Transverse colon (tissue), 4 donors: ENCODE results near the gene EEIG1.

Experiments
- EP300 ChIP-seq: sonication (generic); formaldehyde crosslinking; IDR thresholded peaks from one replicate; pipeline ENCODE4 v1.6.1; 2017; ENCODE audit warnings: antibody characterized with exemption, low read depth
- POLR2A ChIP-seq: fragments of 450-650 bp; IDR thresholded peaks from one replicate; pipeline ENCODE4 v1.6.1; 2016; ENCODE audit warnings: antibody characterized with exemption, mild to moderate bottlenecking, moderate library complexity
- POLR2AphosphoS5 ChIP-seq, 3 donors: sonication (generic); formaldehyde crosslinking; IDR thresholded peaks; one replicate each; pipeline ENCODE4 v1.6.1; 2016; ENCODE audit warnings: antibody characterized with exemption in 3 of 3
- TF ChIP-seq, protein P1 (sequence below), 5 experiments: fragments of 200-600 bp in 3 of 5; fragments of 450-650 bp in 2 of 5; sonication (generic) in 3 of 5; IDR thresholded peaks; 1 replicate in 2 of 5; 2 replicates in 3 of 5; pipeline ENCODE4 v1.5.1; 2016 to 2017; ENCODE audit warnings: antibody characterized with exemption in 5 of 5, inconsistent platforms in 3 of 5, mild to moderate bottlenecking in 2 of 5, moderate library complexity in 1 of 5

DNA sequence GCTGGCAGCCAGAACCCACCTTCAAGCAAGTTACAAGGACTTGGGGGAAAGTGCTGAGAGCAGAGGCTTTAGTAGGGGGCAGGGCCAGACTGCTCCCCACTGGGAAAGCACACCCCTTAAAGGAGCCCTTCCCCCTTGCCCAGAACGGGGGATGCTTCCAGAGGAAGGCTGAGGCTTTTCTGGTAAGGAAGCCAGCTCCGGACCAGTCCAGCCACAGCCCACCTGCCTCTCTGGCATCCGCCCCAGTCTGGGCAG is 38.9 kb downstream of the EEIG1 start:
- TF ChIP-seq, protein P1, sequence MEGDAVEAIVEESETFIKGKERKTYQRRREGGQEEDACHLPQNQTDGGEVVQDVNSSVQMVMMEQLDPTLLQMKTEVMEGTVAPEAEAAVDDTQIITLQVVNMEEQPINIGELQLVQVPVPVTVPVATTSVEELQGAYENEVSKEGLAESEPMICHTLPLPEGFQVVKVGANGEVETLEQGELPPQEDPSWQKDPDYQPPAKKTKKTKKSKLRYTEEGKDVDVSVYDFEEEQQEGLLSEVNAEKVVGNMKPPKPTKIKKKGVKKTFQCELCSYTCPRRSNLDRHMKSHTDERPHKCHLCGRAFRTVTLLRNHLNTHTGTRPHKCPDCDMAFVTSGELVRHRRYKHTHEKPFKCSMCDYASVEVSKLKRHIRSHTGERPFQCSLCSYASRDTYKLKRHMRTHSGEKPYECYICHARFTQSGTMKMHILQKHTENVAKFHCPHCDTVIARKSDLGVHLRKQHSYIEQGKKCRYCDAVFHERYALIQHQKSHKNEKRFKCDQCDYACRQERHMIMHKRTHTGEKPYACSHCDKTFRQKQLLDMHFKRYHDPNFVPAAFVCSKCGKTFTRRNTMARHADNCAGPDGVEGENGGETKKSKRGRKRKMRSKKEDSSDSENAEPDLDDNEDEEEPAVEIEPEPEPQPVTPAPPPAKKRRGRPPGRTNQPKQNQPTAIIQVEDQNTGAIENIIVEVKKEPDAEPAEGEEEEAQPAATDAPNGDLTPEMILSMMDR (IDR thresholded peaks at IDR 0.05): no peak
- TF ChIP-seq POLR2AphosphoS5 (IDR thresholded peaks at IDR 0.05): no peak
- TF ChIP-seq POLR2A: no peak
- TF ChIP-seq EP300: no peak
